A673 (cell line): ENCODE results near the gene SLC35E4.

Source experiments
- CTCF ChIP-seq: fragments of 300-800, 200-600 bp; sonication (generic); conservative IDR thresholded peaks from 2 replicates; pipeline ENCODE4 v1.5.1; 2017; ENCODE audit warnings: low read depth, mild to moderate bottlenecking, antibody characterized with exemption, low read length, moderate library complexity, mixed read lengths
- EZH2 ChIP-seq: fragments of 200-600 bp; sonication (generic); IDR thresholded peaks from 2 replicates; pipeline ENCODE4 v1.6.1; 2017; ENCODE audit warnings: borderline replicate concordance, low read depth, mild to moderate bottlenecking, mixed read lengths, antibody characterized with exemption, low read length; ENCODE audit not compliant: poor library complexity, severe bottlenecking

- TF ChIP-seq CTCF (no peak), EZH2 (no peak)
Measured at GRCh38 chr22:30615543-30615954, 20.0 kb upstream of the SLC35E4 start.
